GM12872 (cell line): ENCODE measurements around the gene DGCR6L.
A peak's percentile ranks its signal among the peaks of the same experiment; 100 is the strongest.

Source experiments
- TF ChIP-seq, protein P1 (sequence below): IDR thresholded peaks from 3 replicates; pipeline ENCODE4 v1.5.1; 2011; ENCODE audit warnings: low read depth, mild to moderate bottlenecking, low read length, moderate library complexity; ENCODE audit not compliant: insufficient read depth

The DGCR6L gene

DNA sequence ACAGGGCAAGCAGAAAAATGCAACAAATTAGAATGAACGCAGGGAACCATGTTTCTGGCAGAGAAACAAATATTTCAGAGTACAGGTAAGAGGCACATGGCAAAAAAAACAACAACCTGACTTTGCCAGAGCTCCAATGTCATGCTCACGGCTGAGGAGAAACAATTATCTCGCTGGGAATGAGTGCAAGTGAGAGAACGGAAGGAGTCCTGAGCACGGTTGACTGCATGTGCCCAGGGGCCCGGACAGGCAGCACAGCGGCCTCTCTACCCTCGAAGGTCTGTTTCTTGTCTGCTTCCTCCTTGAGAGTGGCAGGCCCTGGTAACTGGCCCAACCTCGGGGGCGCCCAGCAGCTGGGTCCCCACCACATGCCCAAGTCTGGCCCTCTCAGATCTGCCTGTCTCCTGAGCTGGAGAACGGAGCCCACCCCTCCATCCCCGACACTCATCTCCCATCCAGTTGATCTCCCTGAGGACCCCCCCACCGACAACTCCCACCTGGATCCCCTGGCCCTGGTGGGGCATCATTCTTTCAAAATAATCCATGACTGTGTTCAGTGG lies 27.1 kb downstream of the DGCR6L start:
- TF ChIP-seq, protein P1, sequence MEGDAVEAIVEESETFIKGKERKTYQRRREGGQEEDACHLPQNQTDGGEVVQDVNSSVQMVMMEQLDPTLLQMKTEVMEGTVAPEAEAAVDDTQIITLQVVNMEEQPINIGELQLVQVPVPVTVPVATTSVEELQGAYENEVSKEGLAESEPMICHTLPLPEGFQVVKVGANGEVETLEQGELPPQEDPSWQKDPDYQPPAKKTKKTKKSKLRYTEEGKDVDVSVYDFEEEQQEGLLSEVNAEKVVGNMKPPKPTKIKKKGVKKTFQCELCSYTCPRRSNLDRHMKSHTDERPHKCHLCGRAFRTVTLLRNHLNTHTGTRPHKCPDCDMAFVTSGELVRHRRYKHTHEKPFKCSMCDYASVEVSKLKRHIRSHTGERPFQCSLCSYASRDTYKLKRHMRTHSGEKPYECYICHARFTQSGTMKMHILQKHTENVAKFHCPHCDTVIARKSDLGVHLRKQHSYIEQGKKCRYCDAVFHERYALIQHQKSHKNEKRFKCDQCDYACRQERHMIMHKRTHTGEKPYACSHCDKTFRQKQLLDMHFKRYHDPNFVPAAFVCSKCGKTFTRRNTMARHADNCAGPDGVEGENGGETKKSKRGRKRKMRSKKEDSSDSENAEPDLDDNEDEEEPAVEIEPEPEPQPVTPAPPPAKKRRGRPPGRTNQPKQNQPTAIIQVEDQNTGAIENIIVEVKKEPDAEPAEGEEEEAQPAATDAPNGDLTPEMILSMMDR: no peak

DNA sequence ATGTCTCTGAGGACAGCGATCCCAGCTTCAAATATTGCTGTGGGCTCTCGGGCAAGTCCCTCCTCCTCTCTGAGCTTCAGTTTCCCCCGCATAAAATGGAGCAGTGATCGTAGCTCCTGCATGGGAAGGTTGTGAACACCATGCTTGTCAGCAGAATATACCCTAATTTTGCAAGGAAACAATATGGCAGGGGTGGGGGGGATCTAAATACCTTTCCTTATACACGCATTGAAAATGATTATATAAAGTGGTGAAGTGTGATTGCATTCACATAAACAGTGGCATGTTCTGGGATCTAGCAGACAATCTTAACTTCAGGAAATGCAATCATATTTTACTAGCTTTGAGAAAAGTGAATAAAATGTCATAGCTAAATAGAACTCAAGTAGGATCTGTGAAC lies 27.8 kb downstream of the DGCR6L start:
- TF ChIP-seq, protein P1: no peak

DNA sequence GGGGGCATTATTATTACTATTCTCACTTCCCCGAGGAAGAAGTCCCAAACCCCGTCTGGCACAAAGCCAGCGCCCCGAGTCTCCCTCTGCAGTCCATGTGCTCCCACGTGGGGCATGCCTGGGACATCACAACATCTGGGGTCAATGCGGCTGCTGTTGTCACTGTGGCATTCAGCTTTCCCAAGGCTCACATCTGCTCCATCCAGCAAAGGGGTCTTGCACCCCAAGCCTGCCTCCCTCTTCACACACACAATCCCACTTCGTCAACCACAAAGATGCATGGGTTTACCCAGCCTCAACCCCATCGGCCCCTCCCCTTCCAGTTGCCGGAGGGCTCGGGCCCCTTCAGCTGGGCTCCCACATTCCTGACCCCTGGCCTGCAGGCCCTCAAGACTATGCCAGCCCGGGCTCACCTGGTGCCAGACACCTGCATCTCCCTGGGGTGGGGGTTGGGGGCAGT lies 28.2 kb downstream of the DGCR6L start:
- TF ChIP-seq, protein P1: no peak

DNA sequence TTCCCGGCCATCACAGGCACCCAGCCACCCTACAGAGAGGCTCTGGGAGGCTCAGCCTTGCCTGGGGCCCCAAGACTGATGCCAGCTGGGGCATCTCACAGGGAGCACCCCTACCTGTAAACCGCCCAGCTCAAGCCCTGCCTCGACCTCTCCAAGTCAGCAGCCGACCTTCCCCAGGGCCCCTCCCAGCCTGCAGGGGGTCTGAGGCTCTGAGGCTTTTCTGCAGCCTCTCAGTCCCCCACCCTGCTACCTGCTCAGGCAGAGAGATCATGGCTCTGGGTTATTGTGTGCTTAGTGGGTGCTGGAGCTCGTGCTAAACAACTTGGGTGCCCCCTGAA lies 28.6 kb downstream of the DGCR6L start:
- TF ChIP-seq, protein P1: no peak

DNA sequence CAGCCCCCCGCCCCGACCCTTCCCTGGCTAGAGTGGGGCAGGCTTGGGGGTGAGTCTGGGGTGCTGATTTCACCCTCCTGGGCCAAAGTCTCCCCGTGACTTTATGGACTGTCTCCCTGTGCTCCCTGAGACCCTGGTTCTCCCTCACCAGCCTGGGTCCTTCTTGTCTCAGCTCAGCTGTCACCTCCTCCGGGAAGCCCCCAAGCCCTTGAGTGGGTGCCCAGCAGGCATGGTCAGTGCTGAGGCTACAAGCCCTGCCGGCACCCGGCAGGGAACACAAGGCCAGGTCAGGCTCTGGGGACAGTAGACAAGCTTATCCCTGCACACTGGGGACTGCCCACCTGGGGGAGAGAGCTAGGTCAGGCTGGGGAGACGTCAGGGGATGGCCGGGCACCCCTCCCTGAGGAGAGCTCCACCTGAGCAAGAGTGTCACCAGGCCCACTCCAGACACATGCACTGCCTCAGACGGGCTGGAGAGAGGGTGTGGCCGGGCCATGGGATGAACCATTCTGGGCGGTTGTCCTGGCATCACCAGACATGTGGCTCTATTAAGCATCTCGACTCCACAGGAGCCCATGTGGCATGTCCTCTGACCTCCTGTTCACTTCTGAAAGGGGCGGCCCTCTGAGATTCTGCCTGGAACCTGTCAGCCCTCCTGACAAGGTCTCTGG lies 29.1 kb downstream of the DGCR6L start:
- TF ChIP-seq, protein P1: no peak

DNA sequence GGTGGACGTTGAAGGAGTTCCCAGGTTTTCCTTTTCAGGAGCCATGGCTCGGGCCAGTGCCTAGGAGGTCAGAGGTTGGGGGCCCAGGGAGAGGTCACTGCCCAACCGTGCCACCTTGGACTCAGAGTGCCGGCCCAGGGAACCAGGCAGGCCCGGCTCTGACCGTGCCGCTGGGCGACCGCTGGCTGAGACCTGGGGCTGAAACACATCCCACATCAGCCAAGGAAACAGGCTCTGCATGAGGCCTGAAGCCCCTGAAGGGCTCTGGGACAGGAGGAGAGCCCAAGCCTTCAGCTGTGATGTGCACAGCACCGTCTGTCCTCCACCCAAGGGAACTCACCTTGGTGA lies 29.8 kb downstream of the DGCR6L start:
- TF ChIP-seq, protein P1: no peak

DNA sequence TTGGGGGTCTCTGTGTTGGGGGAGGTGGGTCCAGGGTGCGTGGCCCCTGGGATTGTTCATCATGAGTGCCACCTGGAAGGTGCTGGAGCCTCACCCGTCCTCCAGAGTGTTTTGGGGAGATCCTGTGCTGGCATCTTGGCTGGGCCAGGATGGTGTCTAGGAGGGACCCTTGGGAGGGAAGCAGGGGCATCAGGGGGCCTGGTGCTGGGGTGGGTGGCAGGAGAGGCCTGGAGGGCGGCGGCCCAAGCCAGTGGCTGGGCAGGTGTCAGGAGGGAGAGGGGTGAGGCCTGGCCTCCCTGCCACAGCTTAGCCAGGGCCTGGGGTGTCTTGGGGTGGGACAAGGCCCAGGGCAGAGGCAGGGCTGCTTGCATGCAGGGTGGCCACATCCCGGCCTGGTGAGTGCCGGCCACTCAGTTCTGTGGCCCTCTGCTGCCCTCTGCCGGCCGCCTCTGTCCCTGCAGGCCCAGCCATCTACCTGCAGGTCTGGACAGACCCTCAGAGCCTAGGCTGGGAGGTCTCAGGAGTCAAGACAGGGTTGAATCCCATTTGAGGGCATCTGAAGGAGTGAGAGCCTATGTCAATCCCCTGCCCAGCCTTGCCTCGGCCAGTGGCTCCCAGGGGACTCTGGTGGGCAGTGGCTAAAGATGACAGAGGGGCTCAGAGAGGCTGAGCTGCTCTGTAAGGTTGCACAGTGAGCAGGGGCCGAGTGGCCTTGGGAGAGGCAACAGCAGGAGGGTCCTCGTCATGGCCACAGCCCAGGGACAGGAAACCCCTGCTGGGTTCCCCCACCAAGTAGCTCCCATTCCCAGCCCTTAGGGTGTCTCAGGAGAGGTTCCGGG lies 34.2 kb downstream of the DGCR6L start:
- TF ChIP-seq, protein P1: peak; percentile 82
